ENCODE data around the gene AWAT1.
A peak's percentile ranks its signal among the peaks of the same experiment; 100 is the strongest.
"Not testable (repeated sequence)": the region's sequence is repeated elsewhere in the genome, so short reads cannot be mapped to it uniquely, and the experiment has no call there.

Gene AWAT1

GRCh38 chrX:70234355-70234754 lies at the start of gene AWAT1:
Gene AWAT1, plus strand, starts transcription at chrX:70234655. Its CDS starts 41 bp downstream, at chrX:70234696.
- Mint-ChIP-seq H3K27me3 (ENCODE audit: low read depth) (no peaks in the 10 kb centered on the region), H3K9me3 (no peaks in the 10 kb centered on the region), H3K36me3 (ENCODE audit: low read depth) (no peaks in the 10 kb centered on the region), H3K4me3 (no peak within 1 kb of the TSS), H3K4me1 (ENCODE audit: low read depth) (peaks cover 3% of the 10 kb centered on the region), H3K27ac (no peak within 1 kb of the TSS)
- DNase-seq (ENCODE audit: low spot score): no peak

GRCh38 chrX:70190225-70190624 lies 44.2 kb upstream of the AWAT1 start:
- H3K4me3 Mint-ChIP-seq: no peak overlapping the region
- H3K27ac Mint-ChIP-seq: no peak overlapping the region
- DNase-seq (ENCODE audit: low spot score): no peak
- no peaks in the 10 kb centered on the region for H3K9me3 Mint-ChIP-seq
- no peaks in the 10 kb centered on the region for H3K36me3 Mint-ChIP-seq (ENCODE audit: low read depth)
- H3K27me3 Mint-ChIP-seq (ENCODE audit: low read depth): peaks cover 10% of the 10 kb centered on the region
- H3K4me1 Mint-ChIP-seq (ENCODE audit: low read depth): no peaks in the 10 kb centered on the region

GRCh38 chrX:70196961-70197720 lies 37.3 kb upstream of the AWAT1 start:
- peak overlapping the region; percentile 37 for H3K4me3 Mint-ChIP-seq
- no peaks in the 10 kb centered on the region for H3K36me3 Mint-ChIP-seq (ENCODE audit: low read depth)
- peaks cover 3% of the 10 kb centered on the region for H3K27me3 Mint-ChIP-seq (ENCODE audit: low read depth)
- no peak overlapping the region for H3K27ac Mint-ChIP-seq
- H3K9me3 Mint-ChIP-seq: no peaks in the 10 kb centered on the region
- peak; percentile 33 for DNase-seq (ENCODE audit: low spot score)
- H3K4me1 Mint-ChIP-seq (ENCODE audit: low read depth): peaks cover 4% of the 10 kb centered on the region

GRCh38 chrX:70201732-70202131 lies 32.7 kb upstream of the AWAT1 start:
- Mint-ChIP-seq H3K36me3 (ENCODE audit: low read depth) (no peaks in the 10 kb centered on the region), H3K27me3 (ENCODE audit: low read depth) (no peaks in the 10 kb centered on the region), H3K9me3 (no peaks in the 10 kb centered on the region)

GRCh38 chrX:70208479-70208878 lies 26.0 kb upstream of the AWAT1 start:
- no peak for DNase-seq (ENCODE audit: low spot score)
- Mint-ChIP-seq H3K4me3 (no peak overlapping the region), H3K36me3 (ENCODE audit: low read depth) (no peaks in the 10 kb centered on the region), H3K4me1 (ENCODE audit: low read depth) (no peaks in the 10 kb centered on the region), H3K27me3 (ENCODE audit: low read depth) (no peaks in the 10 kb centered on the region), H3K27ac (no peak overlapping the region), H3K9me3 (no peaks in the 10 kb centered on the region)

More at GRCh38 chrX:70201732-70202131, 32.7 kb upstream of the AWAT1 start:
- peaks cover 4% of the 10 kb centered on the region for H3K4me1 Mint-ChIP-seq (ENCODE audit: low read depth)
- no peak overlapping the region for H3K4me3 Mint-ChIP-seq
- DNase-seq (ENCODE audit: low spot score): no peak
- no peak overlapping the region for H3K27ac Mint-ChIP-seq

- not testable (repeated sequence) for H3K4me3 Mint-ChIP-seq; DNase-seq (ENCODE audit: low spot score); H3K27ac Mint-ChIP-seq; H3K9me3 Mint-ChIP-seq; H3K27me3 Mint-ChIP-seq (ENCODE audit: low read depth); H3K36me3 Mint-ChIP-seq (ENCODE audit: low read depth); H3K4me1 Mint-ChIP-seq (ENCODE audit: low read depth)
These were observed 24.9 kb upstream of the AWAT1 start for GRCh38 chrX:70209570-70209969.

GRCh38 chrX:70219938-70220764 lies 14.3 kb upstream of the AWAT1 start:
- no peak overlapping the region for H3K27ac Mint-ChIP-seq
- no peak for DNase-seq (ENCODE audit: low spot score)
- H3K4me1 Mint-ChIP-seq (ENCODE audit: low read depth): no peaks in the 10 kb centered on the region
- no peak overlapping the region for H3K4me3 Mint-ChIP-seq
- no peaks in the 10 kb centered on the region for H3K27me3 Mint-ChIP-seq (ENCODE audit: low read depth)
- no peaks in the 10 kb centered on the region for H3K9me3 Mint-ChIP-seq
- H3K36me3 Mint-ChIP-seq (ENCODE audit: low read depth): no peaks in the 10 kb centered on the region

- Mint-ChIP-seq H3K27ac (no peak overlapping the region), H3K27me3 (ENCODE audit: low read depth) (no peaks in the 10 kb centered on the region), H3K9me3 (no peaks in the 10 kb centered on the region), H3K4me3 (no peak overlapping the region), H3K4me1 (ENCODE audit: low read depth) (no peaks in the 10 kb centered on the region), H3K36me3 (ENCODE audit: low read depth) (no peaks in the 10 kb centered on the region)
- DNase-seq (ENCODE audit: low spot score): no peak
These were observed 8.4 kb upstream of the AWAT1 start for GRCh38 chrX:70226048-70226447.

GRCh38 chrX:70226687-70227086 lies 7.8 kb upstream of the AWAT1 start:
- Mint-ChIP-seq H3K9me3 (no peaks in the 10 kb centered on the region), H3K27me3 (ENCODE audit: low read depth) (no peaks in the 10 kb centered on the region), H3K36me3 (ENCODE audit: low read depth) (no peaks in the 10 kb centered on the region), H3K4me1 (ENCODE audit: low read depth) (no peaks in the 10 kb centered on the region), H3K4me3 (no peak overlapping the region), H3K27ac (no peak overlapping the region)
- no peak for DNase-seq (ENCODE audit: low spot score)

- Mint-ChIP-seq H3K36me3 (ENCODE audit: low read depth) (no peaks in the 10 kb centered on the region), H3K27ac (no peak overlapping the region), H3K27me3 (ENCODE audit: low read depth) (no peaks in the 10 kb centered on the region), H3K4me1 (ENCODE audit: low read depth) (peaks cover 3% of the 10 kb centered on the region), H3K9me3 (no peaks in the 10 kb centered on the region), H3K4me3 (no peak overlapping the region)
- no peak for DNase-seq (ENCODE audit: low spot score)
These were observed 2.8 kb upstream of the AWAT1 start for GRCh38 chrX:70231666-70232065.

GRCh38 chrX:70240751-70241150 lies 6.3 kb downstream of the AWAT1 start:
- H3K27me3 Mint-ChIP-seq (ENCODE audit: low read depth): no peaks in the 10 kb centered on the region
- H3K4me3 Mint-ChIP-seq: no peak overlapping the region
- H3K4me1 Mint-ChIP-seq (ENCODE audit: low read depth): no peaks in the 10 kb centered on the region
- no peaks in the 10 kb centered on the region for H3K9me3 Mint-ChIP-seq
- no peak overlapping the region for H3K27ac Mint-ChIP-seq
- no peak for DNase-seq (ENCODE audit: low spot score)
- no peaks in the 10 kb centered on the region for H3K36me3 Mint-ChIP-seq (ENCODE audit: low read depth)

GRCh38 chrX:70241501-70241900 lies 7.0 kb downstream of the AWAT1 start:
- H3K4me1 Mint-ChIP-seq (ENCODE audit: low read depth): no peaks in the 10 kb centered on the region
- no peaks in the 10 kb centered on the region for H3K36me3 Mint-ChIP-seq (ENCODE audit: low read depth)
- H3K4me3 Mint-ChIP-seq: no peak overlapping the region
- no peaks in the 10 kb centered on the region for H3K27me3 Mint-ChIP-seq (ENCODE audit: low read depth)
- DNase-seq (ENCODE audit: low spot score): no peak
- H3K9me3 Mint-ChIP-seq: no peaks in the 10 kb centered on the region
- no peak overlapping the region for H3K27ac Mint-ChIP-seq

GRCh38 chrX:70243601-70244000 lies 9.1 kb downstream of the AWAT1 start:
- H3K9me3 Mint-ChIP-seq; H3K27me3 Mint-ChIP-seq (ENCODE audit: low read depth): not testable (repeated sequence)

GRCh38 chrX:70244881-70245280 lies 10.4 kb downstream of the AWAT1 start:
- DNase-seq (ENCODE audit: low spot score): no peak
- Mint-ChIP-seq H3K4me3 (no peak overlapping the region), H3K36me3 (ENCODE audit: low read depth) (no peaks in the 10 kb centered on the region), H3K4me1 (ENCODE audit: low read depth) (no peaks in the 10 kb centered on the region), H3K27me3 (ENCODE audit: low read depth) (no peaks in the 10 kb centered on the region), H3K27ac (no peak overlapping the region), H3K9me3 (no peaks in the 10 kb centered on the region)

More at GRCh38 chrX:70243601-70244000, 9.1 kb downstream of the AWAT1 start:
- H3K36me3 Mint-ChIP-seq (ENCODE audit: low read depth); H3K4me1 Mint-ChIP-seq (ENCODE audit: low read depth); H3K27ac Mint-ChIP-seq; H3K4me3 Mint-ChIP-seq; DNase-seq (ENCODE audit: low spot score): not testable (repeated sequence)
